HG02981 (cell line): ENCODE data around the gene SPRED3.
"Not testable (repeated sequence)": the region's sequence is repeated elsewhere in the genome, so short reads cannot be mapped to it uniquely, and the experiment has no call there.

ENCODE experiments used
- ATAC-seq: cut with Tn5 transposase; IDR thresholded peaks from one replicate; pipeline ENCODE4 v1.9.1; 2021; ENCODE audit warnings: mild to moderate bottlenecking, moderate library complexity; ENCODE audit not compliant: unreplicated experiment

Gene SPRED3

DNA sequence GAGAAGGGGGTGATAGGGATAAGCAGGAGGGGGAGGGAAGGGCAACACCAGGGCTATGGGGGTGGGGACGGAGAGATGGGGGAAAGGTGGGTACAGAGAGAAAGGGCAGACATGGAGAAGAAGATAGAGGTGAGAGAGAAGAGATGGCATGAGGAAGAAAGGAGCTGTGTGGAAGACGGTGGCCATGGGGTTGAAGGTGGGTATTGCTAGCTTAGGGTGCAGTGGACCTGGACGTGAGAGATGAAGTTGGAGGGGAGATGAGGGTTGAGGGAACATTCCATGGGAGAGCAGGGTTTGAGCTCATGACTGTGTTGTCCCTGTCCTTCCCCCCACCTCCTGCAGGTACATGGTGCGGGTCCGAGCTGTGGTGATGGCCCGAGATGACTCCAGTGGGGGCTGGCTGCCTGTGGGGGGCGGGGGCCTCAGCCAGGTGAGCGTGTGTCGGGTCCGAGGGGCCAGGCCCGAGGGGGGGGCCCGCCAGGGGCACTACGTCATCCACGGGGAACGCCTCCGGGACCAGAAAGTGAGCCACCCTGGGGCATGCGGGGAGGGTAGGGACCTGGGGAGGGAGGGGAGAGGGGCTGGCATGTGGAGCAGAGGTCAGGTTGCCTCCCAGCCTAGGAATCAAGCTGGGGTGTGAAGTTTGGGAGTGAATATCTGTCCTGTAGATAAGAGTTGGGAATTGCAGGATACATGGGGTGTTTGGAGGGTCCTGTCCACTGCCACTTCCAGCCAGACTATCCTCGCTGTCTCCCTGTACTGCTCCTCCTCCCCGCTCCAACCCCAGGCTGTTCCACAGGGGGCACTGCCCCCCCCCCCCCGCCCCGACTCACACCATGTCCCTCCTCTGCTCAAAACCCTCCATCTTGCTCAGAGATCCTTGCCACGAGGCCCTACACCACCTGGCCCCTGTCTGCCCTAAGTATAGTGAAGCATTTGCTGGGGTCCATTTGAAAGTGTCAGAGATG lies 1.7 kb downstream of the SPRED3 start:
- no peak for ATAC-seq

DNA sequence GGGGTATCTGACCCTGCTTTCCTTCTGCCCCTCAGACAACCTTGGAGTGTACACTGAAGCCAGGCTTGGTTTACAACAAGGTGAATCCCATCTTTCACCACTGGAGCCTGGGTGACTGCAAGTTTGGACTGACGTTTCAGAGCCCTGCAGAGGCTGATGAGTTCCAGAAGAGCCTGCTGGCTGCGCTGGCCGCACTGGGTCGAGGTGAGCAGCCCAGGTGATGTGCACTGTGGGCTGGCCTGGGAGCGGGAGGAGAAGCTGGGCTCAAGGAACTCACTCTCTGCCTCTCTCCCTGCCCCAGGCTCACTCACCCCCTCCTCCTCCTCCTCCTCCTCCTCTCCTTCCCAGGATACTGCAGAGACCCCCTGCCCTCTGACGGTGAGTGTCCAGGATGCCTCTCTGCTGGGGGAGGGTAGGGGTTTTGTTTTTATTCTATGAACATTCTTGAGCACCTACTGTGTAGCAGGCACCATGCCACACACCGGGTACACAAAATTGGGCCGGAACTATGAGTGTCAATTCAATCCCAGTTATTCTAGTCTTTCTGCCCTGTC lies 3.5 kb downstream of the SPRED3 start:
- no peak for ATAC-seq

DNA sequence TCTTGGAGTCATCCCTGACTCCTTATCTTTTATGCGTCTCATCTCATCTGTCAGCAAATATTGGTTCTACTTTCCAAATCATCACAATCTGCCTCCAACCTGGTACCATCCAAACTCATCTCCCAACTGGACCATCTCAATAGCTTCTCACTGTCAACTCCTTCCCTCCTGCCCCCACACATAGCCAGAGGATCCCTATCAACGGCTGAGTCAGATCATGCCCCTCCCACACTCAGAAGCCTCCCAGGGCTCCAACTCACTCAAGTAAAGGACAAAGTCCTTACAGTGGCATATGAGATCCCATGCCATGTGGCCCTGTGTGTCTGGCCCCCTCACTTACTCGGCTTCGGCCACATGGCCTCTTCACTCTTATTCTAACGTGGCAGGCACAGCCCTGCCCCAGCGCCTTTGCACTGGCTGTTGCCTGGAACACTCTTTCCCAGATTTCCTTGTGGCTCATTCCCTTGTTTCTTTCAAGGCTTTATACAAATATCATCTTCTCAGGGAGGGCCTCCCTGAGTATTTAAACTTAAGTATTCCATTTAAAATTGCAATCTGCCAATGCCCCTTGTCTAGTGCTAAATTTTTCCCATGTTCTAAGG lies 4.3 kb downstream of the SPRED3 start:
- ATAC-seq, result no peak

DNA sequence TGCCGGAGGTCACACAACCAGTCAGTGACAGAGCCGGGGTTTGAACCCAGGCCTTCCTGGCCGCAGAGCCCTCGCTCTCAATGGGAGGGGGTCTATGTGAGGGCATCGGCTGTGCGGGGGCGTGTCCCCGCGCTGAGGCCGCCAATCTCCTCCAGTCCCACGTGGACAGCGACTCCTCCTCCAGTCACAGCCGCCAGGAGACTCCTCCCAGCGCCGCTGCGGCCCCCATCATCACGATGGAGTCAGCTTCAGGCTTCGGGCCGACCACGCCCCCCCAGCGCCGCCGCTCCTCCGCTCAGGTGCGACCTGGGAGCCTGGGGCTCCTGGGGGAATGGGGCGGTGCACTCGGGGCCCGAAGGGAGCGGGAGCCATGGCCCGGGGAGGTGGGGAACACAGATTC lies 6.0 kb downstream of the SPRED3 start:
- ATAC-seq, result no peak

GRCh38 chr19:38395381-38396114 lies 7.1 kb downstream of the SPRED3 start:
- ATAC-seq, result no peak

GRCh38 chr19:38399081-38399480 lies 10.6 kb downstream of the SPRED3 start:
- no peak for ATAC-seq

- ATAC-seq, result no peak
Observed at GRCh38 chr19:38399537-38399936, 11.0 kb downstream of the SPRED3 start.

GRCh38 chr19:38400361-38400760 lies 11.9 kb downstream of the SPRED3 start:
- ATAC-seq, result no peak

DNA sequence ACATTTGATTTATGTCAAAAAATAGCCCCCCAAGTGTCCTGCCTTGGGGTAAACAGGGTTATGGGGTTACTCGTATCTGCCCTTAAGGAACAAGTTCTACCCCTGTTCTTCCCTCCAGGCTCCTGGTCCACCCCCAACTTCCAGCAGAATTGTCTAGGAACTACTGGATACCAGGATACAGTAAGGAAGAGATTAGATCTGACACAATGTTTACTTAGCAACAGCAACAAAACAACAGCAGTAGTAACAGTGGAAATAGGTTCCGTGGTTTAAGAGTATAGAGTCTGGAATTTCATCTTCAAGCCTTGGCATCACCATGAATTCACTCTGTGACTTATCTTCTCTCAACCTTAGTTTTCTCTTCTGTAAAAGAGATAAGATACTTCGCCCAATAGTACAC lies 12.7 kb downstream of the SPRED3 start:
- ATAC-seq, result no peak

GRCh38 chr19:38402623-38402966 lies 14.1 kb downstream of the SPRED3 start:
- ATAC-seq, result no peak

DNA sequence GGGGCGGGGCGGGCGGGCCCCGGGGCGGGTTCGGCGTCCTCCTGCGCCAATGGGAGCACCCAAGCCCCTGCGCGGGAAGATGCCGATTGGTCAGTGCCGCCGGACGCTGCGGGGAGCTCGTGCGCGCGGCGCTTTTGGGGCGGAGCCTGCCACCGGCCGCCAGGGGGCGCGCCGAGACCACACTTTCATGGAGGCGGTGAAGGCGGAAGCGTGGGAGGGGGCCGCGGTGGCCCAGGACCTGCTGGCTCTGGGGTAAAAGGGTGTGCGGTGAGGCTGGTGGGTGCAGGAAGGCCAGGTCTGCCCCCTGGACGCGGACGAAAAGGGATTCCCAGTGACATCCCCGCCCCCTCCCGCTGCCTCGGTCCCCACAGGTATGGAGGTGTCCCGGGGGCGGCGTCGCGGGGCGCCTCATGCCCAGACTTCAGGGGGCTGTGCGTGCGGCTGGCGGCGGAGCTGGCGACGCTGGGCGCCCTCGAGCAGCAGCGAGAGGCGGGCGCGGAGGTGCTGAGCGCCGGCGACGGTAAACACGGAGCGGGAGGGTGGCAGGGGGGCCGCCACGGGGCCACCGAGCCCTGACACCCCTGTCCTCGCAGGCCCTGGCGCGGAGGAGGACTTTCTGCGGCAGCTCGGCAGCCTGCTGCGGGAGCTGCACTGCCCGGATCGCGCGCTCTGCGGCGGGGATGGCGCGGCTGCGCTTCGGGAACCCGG lies 14.6 kb downstream of the SPRED3 start, which contains the start of gene FAM98C:
TSS of gene FAM98C (plus strand) at position 127 of the 708 bp plus-strand sequence. CDS start at position 188, 61 bp downstream.
- peak; percentile 85 for ATAC-seq

- no peak for ATAC-seq
Observed at GRCh38 chr19:38404858-38405257, 16.4 kb downstream of the SPRED3 start.

DNA sequence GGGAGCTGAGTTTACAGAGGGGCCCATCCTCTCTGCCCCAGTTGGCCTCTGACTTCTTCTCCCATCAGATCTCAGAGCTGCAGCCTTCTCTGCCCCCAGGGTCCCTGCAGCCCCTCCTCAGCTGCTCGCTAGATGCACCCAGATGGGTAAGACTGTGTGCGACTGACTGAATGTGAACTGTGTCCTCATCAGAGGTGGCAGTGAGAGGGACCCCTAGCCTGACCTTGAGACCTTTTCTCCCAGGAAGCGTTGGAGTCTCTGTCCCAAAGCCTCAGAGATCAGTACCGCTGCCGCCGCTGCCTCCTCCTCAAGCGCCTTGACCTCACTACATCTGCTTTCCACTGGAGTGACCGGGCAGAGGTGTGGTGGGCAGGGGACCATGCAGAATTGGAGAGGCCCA lies 16.8 kb downstream of the SPRED3 start:
- ATAC-seq, result no peak

DNA sequence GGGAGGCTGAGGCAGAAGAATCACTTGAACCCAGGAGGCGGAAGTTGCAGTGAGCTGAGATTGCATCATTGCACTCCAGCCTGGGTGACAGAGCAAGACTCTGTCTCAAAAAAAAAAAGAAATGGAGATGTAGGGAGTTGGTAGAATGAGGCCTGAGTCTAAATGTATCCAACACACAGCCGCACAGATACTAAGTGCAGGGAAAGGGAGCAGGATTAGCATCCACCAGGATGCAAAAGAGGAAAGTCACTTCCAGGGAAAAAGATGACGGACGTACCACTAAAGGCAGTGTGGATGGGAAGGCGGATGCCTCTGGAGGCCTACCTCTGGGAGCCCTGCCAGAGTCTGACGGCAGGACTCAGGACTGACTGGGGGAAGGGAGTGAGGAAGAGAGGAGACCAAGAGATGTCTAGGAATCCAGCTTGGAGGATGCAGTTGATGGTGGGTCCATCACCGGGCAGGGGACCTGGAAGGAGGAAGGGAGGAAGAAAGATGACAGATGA lies 21.2 kb downstream of the SPRED3 start:
- no peak for ATAC-seq

DNA sequence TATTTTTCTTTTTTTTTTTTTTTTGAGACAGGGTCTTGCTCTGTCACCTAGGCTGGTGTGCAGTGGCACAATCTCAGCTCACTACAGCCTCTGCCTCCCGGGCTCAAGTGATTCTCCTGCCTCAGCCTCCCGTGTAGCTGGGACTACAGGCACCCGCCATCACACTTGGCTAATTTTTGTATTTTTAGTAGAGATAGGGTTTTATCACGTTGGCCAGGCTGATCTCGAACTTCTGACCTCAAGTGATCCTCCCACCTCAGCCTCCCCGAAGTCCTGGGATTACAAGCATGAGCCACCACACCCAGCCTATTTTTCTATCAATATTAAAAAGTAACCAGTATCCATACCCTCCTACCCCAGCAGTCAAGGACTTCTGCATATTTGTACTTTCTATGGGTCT lies 21.9 kb downstream of the SPRED3 start:
- ATAC-seq, result not testable (repeated sequence)

- no peak for ATAC-seq
Observed at GRCh38 chr19:38411041-38411712, 22.7 kb downstream of the SPRED3 start.

- ATAC-seq, result not testable (repeated sequence)
Observed at GRCh38 chr19:38411898-38412297, 23.4 kb downstream of the SPRED3 start.

- no peak for ATAC-seq
Observed at GRCh38 chr19:38412491-38412890, 24.0 kb downstream of the SPRED3 start.

GRCh38 chr19:38412961-38413360 lies 24.5 kb downstream of the SPRED3 start:
- ATAC-seq, result no peak

- ATAC-seq, result no peak
Observed at GRCh38 chr19:38413416-38413815, 24.9 kb downstream of the SPRED3 start.
